CD4-positive, alpha-beta T cell treated with Interferon gamma for 1 hour (primary cell): ENCODE results near the gene DNAJC5.
"Not testable (repeated sequence)": the region's sequence is repeated elsewhere in the genome, so short reads cannot be mapped to it uniquely, and the experiment has no call there.

Source experiments
- DNase-seq: peaks from one replicate; pipeline ENCODE4 v3.0.0-alpha.2; 2020

Gene DNAJC5

GRCh38 chr20:63915471-63915870 lies 20.5 kb downstream of the DNAJC5 start:
- DNase-seq = no peak

- DNase-seq = not testable (repeated sequence)
These were observed 21.5 kb downstream of the DNAJC5 start for GRCh38 chr20:63916371-63916939.

- DNase-seq = no peak
These were observed 22.9 kb downstream of the DNAJC5 start for GRCh38 chr20:63917811-63918210.

GRCh38 chr20:63919130-63919529 lies 24.2 kb downstream of the DNAJC5 start:
- DNase-seq = no peak

- DNase-seq = no peak
These were observed 25.3 kb downstream of the DNAJC5 start for GRCh38 chr20:63920226-63920625.

- DNase-seq = no peak
These were observed 28.7 kb downstream of the DNAJC5 start for GRCh38 chr20:63923651-63924050.

GRCh38 chr20:63924241-63924640 lies 29.3 kb downstream of the DNAJC5 start:
- no peak for DNase-seq

- no peak for DNase-seq
These were observed 31.4 kb downstream of the DNAJC5 start for GRCh38 chr20:63926298-63926697.

GRCh38 chr20:63929071-63929470 lies 34.1 kb downstream of the DNAJC5 start:
- DNase-seq = no peak

- not testable (repeated sequence) for DNase-seq
These were observed 34.6 kb downstream of the DNAJC5 start for GRCh38 chr20:63929473-63929883.

- DNase-seq = no peak
These were observed 36.1 kb downstream of the DNAJC5 start for GRCh38 chr20:63930971-63931553.

GRCh38 chr20:63931735-63932134 lies 36.8 kb downstream of the DNAJC5 start:
- DNase-seq = no peak

GRCh38 chr20:63932606-63933160 lies 37.8 kb downstream of the DNAJC5 start:
- DNase-seq = no peak

GRCh38 chr20:63933646-63934045 lies 38.7 kb downstream of the DNAJC5 start:
- DNase-seq = no peak

- DNase-seq = no peak
These were observed 39.5 kb downstream of the DNAJC5 start for GRCh38 chr20:63934271-63935068.

GRCh38 chr20:63935447-63935846 lies 40.5 kb downstream of the DNAJC5 start:
- DNase-seq = no peak

- DNase-seq = no peak
These were observed 42.7 kb downstream of the DNAJC5 start for GRCh38 chr20:63937596-63937995.

GRCh38 chr20:63939061-63939935 lies 44.4 kb downstream of the DNAJC5 start:
- DNase-seq = no peak

- no peak for DNase-seq
These were observed 45.1 kb downstream of the DNAJC5 start for GRCh38 chr20:63940071-63940471.

GRCh38 chr20:63940472-63941266 lies 45.7 kb downstream of the DNAJC5 start:
- DNase-seq = no peak

GRCh38 chr20:63941282-63942081 lies 46.6 kb downstream of the DNAJC5 start:
- DNase-seq = peak; percentile 85
